ENCODE results near the gene SLAIN1. TPM values are rescaled to one million over a fixed set of nuclear protein-coding genes. Genes with fewer than 3 reads are reported as not detected.

The SLAIN1 gene
- total and polyA plus RNA-seq, 2 donors (not counting 1 experiment from before 2014, with no cell fraction given), result 12.7 to 29.5 TPM

DNA sequence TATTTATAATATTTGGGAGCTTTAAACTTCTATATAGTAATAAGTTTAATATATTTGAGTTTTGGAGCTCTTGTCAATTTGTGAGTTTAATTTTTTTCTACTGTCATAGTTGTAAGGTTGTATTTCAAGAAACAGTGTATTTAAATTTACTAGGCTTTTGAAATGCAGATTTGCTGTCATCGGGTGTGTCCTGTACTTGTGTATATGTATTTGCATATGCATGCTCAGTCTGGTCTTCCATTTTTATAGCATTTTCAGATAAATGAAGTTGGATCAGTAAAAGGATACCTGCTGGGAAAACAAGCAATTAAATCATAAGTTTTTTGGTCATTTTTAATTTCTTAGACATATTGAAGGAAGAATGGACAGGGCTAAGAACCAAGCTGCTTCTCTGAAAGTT is 33.1 kb downstream of the SLAIN1 start:
- H3K4me3 ChIP-seq (ENCODE audit: control extremely low read depth in 1 of 5, extremely low read depth in 1 of 5, insufficient read depth in 1 of 5, low read depth in 2 of 5, low read length in 4 of 5), result no peak overlapping the region
- ATAC-seq (ENCODE audit: low read depth), result no peak
- no peaks in the 10 kb centered on the region for H3K27me3 ChIP-seq (replicated peaks in 1 of 4; ENCODE audit: control extremely low read depth in 1 of 4, control insufficient read depth in 3 of 4, insufficient read depth in 4 of 4, low read length in 3 of 4)
- H3K27ac ChIP-seq (ENCODE audit: low read length in 2 of 2), result no peak overlapping the region
- Mint-ChIP-seq H3K4me3 (no peak overlapping the region), H3K27me3 (no peaks in the 10 kb centered on the region), H3K9me3 (ENCODE audit: insufficient read depth) (no peaks in the 10 kb centered on the region), H3K4me1 (peaks cover 12% of the 10 kb centered on the region), H3K27ac (no peak overlapping the region)
- CTCF ChIA-PET, result no interaction called here
- no peaks in the 10 kb centered on the region for H3K4me1 ChIP-seq (ENCODE audit: control insufficient read depth in 2 of 2, insufficient read depth in 2 of 2, low read length in 2 of 2)
- H2AFZ ChIP-seq (ENCODE audit: insufficient read depth, low read depth, low read length, poor library complexity, severe bottlenecking), result no peak overlapping the region
- no CpG with 5 or more reads among the region's 1 CpG for whole genome bisulfite sequencing (ENCODE audit: insufficient coverage)
- H3K9me3 ChIP-seq (ENCODE audit: control extremely low read depth in 1 of 3, control insufficient read depth in 2 of 3, insufficient read depth in 1 of 3, low read length in 2 of 3), result peaks cover 0 to 1% (median 0%) of the 10 kb centered on the region in 3 donors
- POLR2A ChIA-PET, result no interaction called here
- H4K20me1 ChIP-seq (ENCODE audit: control insufficient read depth, insufficient read depth, low read length, poor library complexity, severe bottlenecking), result no peaks in the 10 kb centered on the region
- no peak overlapping the region for H3K4me2 ChIP-seq (replicated peaks; ENCODE audit: low read depth, low read length, poor library complexity, severe bottlenecking)
- intact Hi-C loops (cut with micrococcal nuclease), result no loop called here
- TF ChIP-seq EZH2 (IDR thresholded peaks at IDR 0.05; ENCODE audit: borderline replicate concordance, insufficient read depth, low read depth, low read length, poor library complexity, severe bottlenecking), result no peak
- TF ChIP-seq, protein P1, sequence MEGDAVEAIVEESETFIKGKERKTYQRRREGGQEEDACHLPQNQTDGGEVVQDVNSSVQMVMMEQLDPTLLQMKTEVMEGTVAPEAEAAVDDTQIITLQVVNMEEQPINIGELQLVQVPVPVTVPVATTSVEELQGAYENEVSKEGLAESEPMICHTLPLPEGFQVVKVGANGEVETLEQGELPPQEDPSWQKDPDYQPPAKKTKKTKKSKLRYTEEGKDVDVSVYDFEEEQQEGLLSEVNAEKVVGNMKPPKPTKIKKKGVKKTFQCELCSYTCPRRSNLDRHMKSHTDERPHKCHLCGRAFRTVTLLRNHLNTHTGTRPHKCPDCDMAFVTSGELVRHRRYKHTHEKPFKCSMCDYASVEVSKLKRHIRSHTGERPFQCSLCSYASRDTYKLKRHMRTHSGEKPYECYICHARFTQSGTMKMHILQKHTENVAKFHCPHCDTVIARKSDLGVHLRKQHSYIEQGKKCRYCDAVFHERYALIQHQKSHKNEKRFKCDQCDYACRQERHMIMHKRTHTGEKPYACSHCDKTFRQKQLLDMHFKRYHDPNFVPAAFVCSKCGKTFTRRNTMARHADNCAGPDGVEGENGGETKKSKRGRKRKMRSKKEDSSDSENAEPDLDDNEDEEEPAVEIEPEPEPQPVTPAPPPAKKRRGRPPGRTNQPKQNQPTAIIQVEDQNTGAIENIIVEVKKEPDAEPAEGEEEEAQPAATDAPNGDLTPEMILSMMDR (IDR thresholded peaks at IDR 0.05), result no peak
- no peak for DNase-seq
- H3K36me3 ChIP-seq (replicated peaks in 1 of 2; ENCODE audit: control extremely low read depth in 1 of 2, control insufficient read depth in 1 of 2, extremely low read depth in 1 of 2, insufficient read depth in 2 of 2, low read length in 1 of 2), result peaks cover 0 to 8% of the 10 kb centered on the region in 2 experiments
- no peaks in the 10 kb centered on the region for H3K79me2 ChIP-seq (ENCODE audit: control insufficient read depth, insufficient read depth, low read length)
- H3K9ac ChIP-seq (ENCODE audit: low read length), result no peak overlapping the region

DNA sequence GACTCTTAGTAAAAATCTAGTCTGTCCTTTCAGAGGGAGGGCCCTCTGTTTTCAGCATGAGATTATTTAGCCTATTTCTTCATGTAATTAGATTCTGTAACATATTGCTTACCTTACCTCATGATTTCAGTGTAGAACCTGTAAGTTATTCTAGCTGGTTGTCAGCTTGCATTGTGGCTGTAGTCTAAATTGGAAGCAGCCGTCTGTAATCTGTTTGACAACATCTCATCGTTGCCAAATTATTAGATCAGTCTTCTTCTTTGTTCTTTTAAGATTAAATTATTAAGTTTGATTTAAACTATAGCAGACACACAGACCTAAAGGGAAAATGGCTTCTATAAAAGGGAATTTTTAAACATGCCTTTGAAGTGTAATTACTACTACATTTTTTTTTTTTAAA is 34.8 kb downstream of the SLAIN1 start:
- H4K20me1 ChIP-seq (ENCODE audit: control insufficient read depth, insufficient read depth, low read length, poor library complexity, severe bottlenecking), result no peaks in the 10 kb centered on the region
- intact Hi-C loops (cut with micrococcal nuclease), result no loop called here
- H3K9me3 ChIP-seq (ENCODE audit: control extremely low read depth in 1 of 3, control insufficient read depth in 2 of 3, insufficient read depth in 1 of 3, low read length in 2 of 3), result no peaks in the 10 kb centered on the region
- H3K4me1 Mint-ChIP-seq, result peaks cover 10% of the 10 kb centered on the region
- H3K4me3 ChIP-seq (ENCODE audit: control extremely low read depth in 1 of 5, extremely low read depth in 1 of 5, insufficient read depth in 1 of 5, low read depth in 2 of 5, low read length in 4 of 5), result no peak overlapping the region
- DNase-seq (no peak), ATAC-seq (ENCODE audit: low read depth) (no peak)
- POLR2A ChIA-PET, result no interaction called here
- no peak overlapping the region for H3K27ac Mint-ChIP-seq
- H3K9ac ChIP-seq (ENCODE audit: low read length), result no peak overlapping the region
- H3K9me3 Mint-ChIP-seq (ENCODE audit: insufficient read depth), result no peaks in the 10 kb centered on the region
- H3K4me2 ChIP-seq (replicated peaks; ENCODE audit: low read depth, low read length, poor library complexity, severe bottlenecking), result no peak overlapping the region
- H3K4me3 Mint-ChIP-seq, result no peak overlapping the region
- no peaks in the 10 kb centered on the region for H3K27me3 ChIP-seq (replicated peaks in 1 of 4; ENCODE audit: control extremely low read depth in 1 of 4, control insufficient read depth in 3 of 4, insufficient read depth in 4 of 4, low read length in 3 of 4)
- WGBS (ENCODE audit: insufficient coverage), result no CpG with 5 or more reads among the region's 2 CpGs
- H3K36me3 ChIP-seq (replicated peaks in 1 of 2; ENCODE audit: control extremely low read depth in 1 of 2, control insufficient read depth in 1 of 2, extremely low read depth in 1 of 2, insufficient read depth in 2 of 2, low read length in 1 of 2), result peaks cover 0 to 8% of the 10 kb centered on the region in 2 experiments
- no peak overlapping the region for H3K27ac ChIP-seq (ENCODE audit: low read length in 2 of 2)
- H3K27me3 Mint-ChIP-seq, result no peaks in the 10 kb centered on the region
- no peak overlapping the region for H2AFZ ChIP-seq (ENCODE audit: insufficient read depth, low read depth, low read length, poor library complexity, severe bottlenecking)
- CTCF ChIA-PET, result no interaction called here
- no peak for TF ChIP-seq EZH2 (IDR thresholded peaks at IDR 0.05; ENCODE audit: borderline replicate concordance, insufficient read depth, low read depth, low read length, poor library complexity, severe bottlenecking)
- TF ChIP-seq, protein P1 (IDR thresholded peaks at IDR 0.05), result no peak
- H3K4me1 ChIP-seq (ENCODE audit: control insufficient read depth in 2 of 2, insufficient read depth in 2 of 2, low read length in 2 of 2), result no peaks in the 10 kb centered on the region
- no peaks in the 10 kb centered on the region for H3K79me2 ChIP-seq (ENCODE audit: control insufficient read depth, insufficient read depth, low read length)
